WTC11 (cell line): ENCODE results near the gene FAM216B. TPM values are rescaled to one million over a fixed set of nuclear protein-coding genes. Genes with fewer than 3 reads are reported as not detected.

ENCODE experiments used
- ATAC-seq: fragments of 200-7000 bp; cut with Tn5 transposase; 2 replicates; pipeline ENCODE4 v1.10.0; 2021; ENCODE audit warnings: mild to moderate bottlenecking, moderate library complexity
- CTCF ChIA-PET: fragments of 300-600 bp; sonication (Branson Sonifier 250); formaldehyde crosslinking; loops from one replicate; lab custom pipeline; 2021; ENCODE audit warnings: antibody characterized with exemption; lab: Charles Lee
- POLR2A ChIA-PET: fragments of 350-600 bp; sonication (Branson Sonifier 250); formaldehyde crosslinking; loops from one replicate; lab custom pipeline; 2021; ENCODE audit warnings: antibody characterized with exemption; lab: Charles Lee
- DNase-seq: peaks from one replicate; pipeline ENCODE4 v3.0.0; 2021; ENCODE audit warnings: low spot score
- H3K27ac Mint-ChIP-seq: 2 replicates; pipeline ENCODE4 v1.8.0; 2021; ENCODE audit warnings: mixed read lengths
- H3K27me3 Mint-ChIP-seq: 2 replicates; pipeline ENCODE4 v1.8.0; 2021; ENCODE audit warnings: low read depth, mild to moderate bottlenecking, moderate library complexity, mixed read lengths
- H3K36me3 Mint-ChIP-seq: 2 replicates; pipeline ENCODE4 v1.8.0; 2021; ENCODE audit warnings: mixed read lengths
- H3K4me1 Mint-ChIP-seq: 2 replicates; pipeline ENCODE4 v1.8.0; 2022; ENCODE audit warnings: mixed read lengths
- H3K4me3 Mint-ChIP-seq: 2 replicates; pipeline ENCODE4 v1.8.0; 2021; ENCODE audit warnings: mild to moderate bottlenecking, moderate library complexity, mixed read lengths
- H3K9me3 Mint-ChIP-seq: 2 replicates; pipeline ENCODE4 v1.8.0; 2021; ENCODE audit warnings: mixed read lengths
- CBFB ChIP-seq: sonication (generic); formaldehyde crosslinking; IDR thresholded peaks from 2 replicates; pipeline ENCODE4 v1.8.1; 2022; ENCODE audit warnings: mild to moderate bottlenecking, low read depth, missing genetic modification reagents
- CREB1 ChIP-seq: sonication (generic); formaldehyde crosslinking; IDR thresholded peaks from 2 replicates; pipeline ENCODE4 v1.8.0; 2023; ENCODE audit warnings: mild to moderate bottlenecking, missing genetic modification reagents
- E2F1 ChIP-seq: sonication (generic); formaldehyde crosslinking; IDR thresholded peaks from 2 replicates; pipeline ENCODE4 v1.8.0; 2022; ENCODE audit warnings: mild to moderate bottlenecking, missing genetic modification reagents
- E2F4 ChIP-seq: sonication (generic); formaldehyde crosslinking; IDR thresholded peaks from 2 replicates; pipeline ENCODE4 v1.8.1; 2022; ENCODE audit warnings: low read depth, mild to moderate bottlenecking, moderate library complexity, missing genetic modification reagents, borderline replicate concordance
- EMX1 ChIP-seq: fragments of 250-450 bp; sonication (Bioruptor Pico); IDR thresholded peaks from 2 replicates; pipeline ENCODE4 v1.8.0; 2021; ENCODE audit warnings: mild to moderate bottlenecking
- FOXK1 ChIP-seq: sonication (generic); formaldehyde crosslinking; IDR thresholded peaks from 2 replicates; pipeline ENCODE4 v1.8.0; 2022; ENCODE audit warnings: mild to moderate bottlenecking, moderate library complexity, missing genetic modification reagents
- GRHL2 ChIP-seq: fragments of 250-450 bp; sonication (Bioruptor Pico); IDR thresholded peaks from 2 replicates; pipeline ENCODE4 v1.8.0; 2022; ENCODE audit warnings: mild to moderate bottlenecking, moderate library complexity; ENCODE audit not compliant: insufficient replicate concordance, severe bottlenecking
- JUN ChIP-seq: sonication (generic); formaldehyde crosslinking; IDR thresholded peaks from 2 replicates; pipeline ENCODE4 v1.8.0; 2023; ENCODE audit warnings: mild to moderate bottlenecking, missing genetic modification reagents
- NFATC4 ChIP-seq: fragments of 250-450 bp; sonication (Bioruptor Pico); IDR thresholded peaks from 2 replicates; pipeline ENCODE4 v1.9.0; 2021; ENCODE audit warnings: mild to moderate bottlenecking
- SMAD4 ChIP-seq: sonication (generic); formaldehyde crosslinking; IDR thresholded peaks from 2 replicates; pipeline ENCODE4 v1.8.0; 2022; ENCODE audit warnings: mild to moderate bottlenecking, missing genetic modification reagents
- SP1 ChIP-seq: sonication (generic); formaldehyde crosslinking; conservative IDR thresholded peaks from 2 replicates; pipeline ENCODE4 v1.8.1; 2022; ENCODE audit warnings: missing genetic modification reagents
- TEAD1 ChIP-seq: sonication (generic); formaldehyde crosslinking; IDR thresholded peaks from 2 replicates; pipeline ENCODE4 v1.8.0; 2022; ENCODE audit warnings: mild to moderate bottlenecking, missing genetic modification reagents
- TEAD4 ChIP-seq: sonication (generic); formaldehyde crosslinking; IDR thresholded peaks from 2 replicates; pipeline ENCODE4 v1.8.0; 2022; ENCODE audit warnings: mild to moderate bottlenecking, missing genetic modification reagents
- ZNF138 ChIP-seq: sonication (generic); formaldehyde crosslinking; conservative IDR thresholded peaks from 2 replicates; pipeline ENCODE4 v1.8.1; 2022; ENCODE audit warnings: mild to moderate bottlenecking, moderate library complexity, missing genetic modification reagents
- ZNF219 ChIP-seq: sonication (generic); formaldehyde crosslinking; IDR thresholded peaks from 2 replicates; pipeline ENCODE4 v1.8.0; 2023; ENCODE audit warnings: missing genetic modification reagents, mild to moderate bottlenecking, borderline replicate concordance
- ZNF263 ChIP-seq: sonication (generic); formaldehyde crosslinking; IDR thresholded peaks from 2 replicates; pipeline ENCODE4 v1.8.1; 2022; ENCODE audit warnings: low read depth, mild to moderate bottlenecking, moderate library complexity, missing genetic modification reagents
- ZNF532 ChIP-seq: fragments of 250-450 bp; sonication (Bioruptor Pico); IDR thresholded peaks from 2 replicates; pipeline ENCODE4 v1.9.0; 2021; ENCODE audit warnings: mild to moderate bottlenecking, borderline replicate concordance
- ZNF671 ChIP-seq: fragments of 250-450 bp; sonication (Bioruptor Pico); IDR thresholded peaks from 2 replicates; pipeline ENCODE4 v1.8.0; 2021; ENCODE audit warnings: mild to moderate bottlenecking
- total RNA-seq: library from RNA; stranded (reverse); gene quantifications from 3 replicates; pipeline ENCODE4 v1.2.3, GENCODE V29; 2021

The FAM216B gene
- total RNA-seq, 1 experiment from 2014 or later = not detected

GRCh38 chr13:42821437-42821836, 40.1 kb downstream of the FAM216B start (continued):
- TF ChIP-seq ZNF532 (CRISPR knock-in tag) (no peak), TEAD4 (CRISPR knock-in tag) (no peak), E2F4 (no peak), SMAD4 (no peak), GRHL2 (no peak)

GRCh38 chr13:42832341-42833096, 51.1 kb downstream of the FAM216B start:
- POLR2A ChIA-PET = no interaction called here
- Mint-ChIP-seq H3K27me3 (no peaks in the 10 kb centered on the region), H3K4me1 (peaks cover 14% of the 10 kb centered on the region), H3K9me3 (no peaks in the 10 kb centered on the region), H3K4me3 (no peak overlapping the region), H3K27ac (no peak overlapping the region), H3K36me3 (no peaks in the 10 kb centered on the region; the same call in 1 of the 2 replicates)
- DNase-seq (no peak), ATAC-seq (no peak)
- CTCF ChIA-PET = no interaction called here
- TF ChIP-seq GRHL2 = no peak
- TF ChIP-seq FOXK1 (CRISPR knock-in tag) = no peak
- TF ChIP-seq EMX1 (CRISPR knock-in tag) = no peak
- TF ChIP-seq E2F1 = no peak
- no peak for TF ChIP-seq TEAD1 (CRISPR knock-in tag)
- TF ChIP-seq ZNF219 (CRISPR knock-in tag) = no peak

- ATAC-seq = no peak
- no peak for TF ChIP-seq ZNF671 (CRISPR knock-in tag)
- TF ChIP-seq, all 79 proteins: peak for 0
- Mint-ChIP-seq H3K27ac (no peak overlapping the region), H3K4me1 (peaks cover 14% of the 10 kb centered on the region), H3K27me3 (no peaks in the 10 kb centered on the region), H3K4me3 (no peak overlapping the region), H3K9me3 (no peaks in the 10 kb centered on the region), H3K36me3 (peaks cover 4% of the 10 kb centered on the region)
- ChIA-PET CTCF (no interaction called here), POLR2A (no interaction called here)
- DNase-seq = no peak
Observed at GRCh38 chr13:42834946-42835345, 53.6 kb downstream of the FAM216B start.

GRCh38 chr13:42836930-42837690, 55.7 kb downstream of the FAM216B start:
- Mint-ChIP-seq H3K9me3 (no peaks in the 10 kb centered on the region), H3K4me1 (peaks cover 16% of the 10 kb centered on the region), H3K27me3 (no peaks in the 10 kb centered on the region), H3K4me3 (no peak overlapping the region), H3K36me3 (peaks cover 12% of the 10 kb centered on the region), H3K27ac (no peak overlapping the region)
- DNase-seq = no peak
- no peak for TF ChIP-seq E2F1
- TF ChIP-seq SP1 (CRISPR knock-in tag) = no peak
- TF ChIP-seq CREB1 = no peak
- no peak for TF ChIP-seq EMX1 (CRISPR knock-in tag)
- no peak for TF ChIP-seq NFATC4 (CRISPR knock-in tag)
- TF ChIP-seq CBFB = no peak
- TF ChIP-seq JUN (CRISPR knock-in tag) = no peak
- TF ChIP-seq ZNF138 = no peak
- no peak for TF ChIP-seq ZNF263
- peak; percentile 76 for ATAC-seq
- CTCF ChIA-PET = interaction anchor here (1.0 to 1.5 kb wide), 2 partner anchors 132 to 503 kb away, joined by 4 to 8 read pairs; no protein-coding TSS in a partner anchor
- POLR2A ChIA-PET = no interaction called here
